CD4-positive, alpha-beta T cell treated with Interleukin-15 for 4 hours (primary cell): ENCODE measurements around the gene SVBP.
A peak's percentile ranks its signal among the peaks of the same experiment; 100 is the strongest.
"Not testable (repeated sequence)": the region's sequence is repeated elsewhere in the genome, so short reads cannot be mapped to it uniquely, and the experiment has no call there.

Source experiments
- DNase-seq: peaks from one replicate; pipeline ENCODE4 v3.0.0-alpha.2; 2020; ENCODE audit warnings: low spot score

Gene SVBP

GRCh38 chr1:42841440-42842147 is 24.4 kb upstream of the SVBP start:
- DNase-seq: no peak

- DNase-seq: no peak
Observed at GRCh38 chr1:42841010-42841409, 23.8 kb upstream of the SVBP start.

GRCh38 chr1:42838482-42839190 is 21.4 kb upstream of the SVBP start:
- no peak for DNase-seq

GRCh38 chr1:42837709-42838108 is 20.5 kb upstream of the SVBP start:
- DNase-seq: no peak

- no peak for DNase-seq
Observed at GRCh38 chr1:42835422-42835821, 18.2 kb upstream of the SVBP start.

- no peak for DNase-seq
Observed at GRCh38 chr1:42834803-42835202, 17.6 kb upstream of the SVBP start.

- DNase-seq: no peak
Observed at GRCh38 chr1:42833981-42834380, 16.8 kb upstream of the SVBP start.

GRCh38 chr1:42832641-42833240 is 15.5 kb upstream of the SVBP start:
- no peak for DNase-seq

GRCh38 chr1:42831273-42831672 is 14.1 kb upstream of the SVBP start:
- DNase-seq: no peak

GRCh38 chr1:42830631-42831030 is 13.4 kb upstream of the SVBP start:
- DNase-seq: no peak

- no peak for DNase-seq
Observed at GRCh38 chr1:42825036-42825851, 8.0 kb upstream of the SVBP start.

- DNase-seq: no peak
Observed at GRCh38 chr1:42824481-42825035, 7.4 kb upstream of the SVBP start.

- no peak for DNase-seq
Observed at GRCh38 chr1:42822800-42823392, 5.7 kb upstream of the SVBP start.

- DNase-seq: no peak
Observed at GRCh38 chr1:42821690-42822089, 4.5 kb upstream of the SVBP start.

- DNase-seq: no peak
Observed at GRCh38 chr1:42820813-42821212, 3.6 kb upstream of the SVBP start.

GRCh38 chr1:42817976-42818375 is 779 bp upstream of the SVBP start:
- DNase-seq: no peak

GRCh38 chr1:42817440-42817767 is 207 bp upstream of the SVBP start:
- DNase-seq: no peak

- DNase-seq: peak; percentile 1
Observed at GRCh38 chr1:42815941-42816584, 1.1 kb downstream of the SVBP start.

GRCh38 chr1:42814815-42815214 is 2.4 kb downstream of the SVBP start:
- not testable (repeated sequence) for DNase-seq

GRCh38 chr1:42807056-42807668 is 10.0 kb downstream of the SVBP start:
- DNase-seq: no peak

- no peak for DNase-seq
Observed at GRCh38 chr1:42806593-42806992, 10.6 kb downstream of the SVBP start.
